ENCODE measurements around the gene ZBTB7C.

DNA sequence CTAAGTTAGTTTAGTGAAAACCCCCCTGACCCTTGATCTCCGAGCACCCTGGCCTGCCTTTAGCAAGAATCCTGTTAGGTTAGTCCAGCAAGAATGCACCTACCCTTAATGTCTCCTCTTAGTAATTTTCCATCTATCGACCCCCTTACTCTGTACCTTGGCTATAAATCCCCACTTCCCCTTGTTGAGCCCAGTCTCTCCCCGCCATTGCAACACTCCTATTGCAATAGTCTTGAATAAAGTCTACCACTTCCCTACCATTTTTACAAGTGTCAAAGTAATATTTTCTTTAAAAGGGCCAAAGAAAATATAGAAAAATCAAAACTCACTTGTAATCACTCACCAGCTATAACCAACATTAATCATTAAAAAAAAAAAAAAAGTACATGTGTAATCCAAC is 4.2 kb upstream of the ZBTB7C start:
- TF ChIP-seq YY1 (IDR thresholded peaks at IDR 0.05; ENCODE audit: insufficient read depth, insufficient read length) (no peak), ZNF274 (IDR thresholded peaks at IDR 0.05; ENCODE audit: low read depth, low read length) (no peak)

All from NT2/D1 (cell line).